HepG2 (cell line): Measurements from ENCODE around the gene FYB1. TPM values are rescaled to one million over a fixed set of nuclear protein-coding genes. Genes with fewer than 3 reads are reported as not detected.

ENCODE experiments used
- ATAC-seq: fragments of 200-7000 bp; cut with Tn5 transposase; 3 replicates; pipeline ENCODE4 v1.9.1; 2020; ENCODE audit warnings: mild to moderate bottlenecking, moderate library complexity
- BruUV-seq: library from RNA; stranded (reverse); fragments of 400-500 nt; replicated peaks from 2 replicates; lab custom pipeline; 2021; lab: Mats Ljungman, UMichigan
- CTCF ChIA-PET: fragments of 300-600 bp; formaldehyde crosslinking; extraction: SDS; loops from one replicate; lab custom pipeline; 2021; ENCODE audit warnings: low total read pairs, inconsistent platforms, low intra/inter-chr PET ratio; lab: Yijun Ruan, JAX
- POLR2A ChIA-PET: fragments of 350-600 bp; sonication (Branson Sonifier 250); formaldehyde crosslinking; loops from one replicate; lab custom pipeline; 2020; ENCODE audit warnings: antibody characterized with exemption, inconsistent platforms; lab: Yijun Ruan, JAX
- DNase-seq: peaks from one replicate; pipeline ENCODE4 v3.0.0-alpha.2; 2015; ENCODE audit warnings: low spot score
- FAIRE-seq: peaks from 3 replicates; lab custom pipeline; 2011; peaks lifted over from hg19 to GRCh38; lab: Jason Lieb, UNC
- H2AFZ ChIP-seq: one replicate; pipeline ENCODE4 v1.6.1; 2011; ENCODE audit warnings: low read length, inconsistent platforms
- H3K27ac ChIP-seq: fragments of 300-600 bp; 3 replicates; pipeline ENCODE4 v1.8.0; 2011; ENCODE audit warnings: mixed run types, mild to moderate bottlenecking, mixed read lengths, low read length, inconsistent platforms; ENCODE audit not compliant: insufficient read depth; ENCODE audit errors: extremely low read length
- H3K27me3 ChIP-seq, 2 experiments: fragments of 200-600 bp in 1 of 2; 2 replicates in 1 of 2; 3 replicates in 1 of 2; pipeline versions ENCODE4 v1.6.0 to v1.8.0; 2011; ENCODE audit warnings: low read length in 2 of 2, mild to moderate bottlenecking in 2 of 2, moderate library complexity in 2 of 2, inconsistent platforms in 1 of 2; ENCODE audit not compliant: insufficient read depth in 2 of 2, control insufficient read depth in 1 of 2
- H3K36me3 ChIP-seq, 2 experiments: fragments of 200-600 bp in 1 of 2; replicated peaks in 1 of 2; 2 replicates in 1 of 2; 3 replicates in 1 of 2; pipeline versions ENCODE4 v1.5.1 to v1.8.0; 2011; ENCODE audit warnings: low read length in 2 of 2, inconsistent platforms in 1 of 2; ENCODE audit not compliant: insufficient read depth in 2 of 2, control insufficient read depth in 1 of 2
- H3K4me1 ChIP-seq: 2 replicates; pipeline ENCODE4 v1.5.1; 2012; ENCODE audit warnings: low read length, inconsistent platforms; ENCODE audit not compliant: insufficient read depth
- H3K4me2 ChIP-seq: 2 replicates; pipeline ENCODE4 v1.6.0; 2011; ENCODE audit warnings: low read depth, low read length, inconsistent platforms
- H3K4me3 ChIP-seq, 3 experiments: fragments of 200-600 bp in 1 of 3; sonication (generic), shearing (Covaris generic) in 1 of 3; replicated peaks in 1 of 3; 2 replicates each; pipeline ENCODE4 v1.5.1; 2011 to 2016; ENCODE audit warnings: low read length in 3 of 3, inconsistent platforms in 2 of 3, low read depth in 2 of 3, mild to moderate bottlenecking in 2 of 3, control low read depth in 1 of 3, mixed read lengths in 1 of 3; ENCODE audit not compliant: insufficient read depth in 1 of 3
- H3K79me2 ChIP-seq: one replicate; pipeline ENCODE4 v1.6.1; 2011; ENCODE audit warnings: low read length, inconsistent platforms; ENCODE audit not compliant: insufficient read depth
- H3K9ac ChIP-seq: 2 replicates; pipeline ENCODE4 v1.6.0; 2011; ENCODE audit warnings: mild to moderate bottlenecking, low read depth, low read length, inconsistent platforms; ENCODE audit not compliant: insufficient read depth
- H3K9me3 ChIP-seq: 2 replicates; pipeline ENCODE4 v1.5.1; 2012; ENCODE audit warnings: mild to moderate bottlenecking, low read length
- H4K20me1 ChIP-seq: 2 replicates; pipeline ENCODE4 v1.6.0; 2011; ENCODE audit warnings: inconsistent platforms, mild to moderate bottlenecking, low read length, moderate library complexity; ENCODE audit not compliant: insufficient read depth
- CSRNP1 ChIP-seq: sonication (generic); formaldehyde crosslinking; IDR thresholded peaks from 2 replicates; pipeline ENCODE4 v1.8.1; 2023; ENCODE audit warnings: mild to moderate bottlenecking, missing genetic modification reagents
- FUBP1 ChIP-seq: sonication (generic); formaldehyde crosslinking; IDR thresholded peaks from 2 replicates; pipeline ENCODE4 v1.5.1; 2020; ENCODE audit warnings: missing genetic modification reagents, mild to moderate bottlenecking, borderline replicate concordance
- PCBP1 ChIP-seq: fragments of 200-400 bp; formaldehyde crosslinking; IDR thresholded peaks from 2 replicates; pipeline ENCODE4 v1.6.1; 2017; ENCODE audit warnings: mild to moderate bottlenecking, low read depth, low read length, borderline replicate concordance
- ZBTB38 ChIP-seq: sonication (generic); formaldehyde crosslinking; IDR thresholded peaks from 2 replicates; pipeline ENCODE4 v1.5.1; 2020; ENCODE audit warnings: mild to moderate bottlenecking, missing genetic modification reagents
- ZNF224 ChIP-seq: sonication (generic); formaldehyde crosslinking; IDR thresholded peaks from 2 replicates; pipeline ENCODE4 v1.5.0; 2020; ENCODE audit warnings: mild to moderate bottlenecking, missing genetic modification reagents
- ZNF230 ChIP-seq: sonication (generic); formaldehyde crosslinking; IDR thresholded peaks from 2 replicates; pipeline ENCODE4 v1.4.0; 2020; ENCODE audit warnings: mild to moderate bottlenecking, missing genetic modification reagents
- ZNF275 ChIP-seq: sonication (generic); formaldehyde crosslinking; IDR thresholded peaks from 2 replicates; pipeline ENCODE4 v1.8.0; 2022; ENCODE audit warnings: missing genetic modification reagents, mild to moderate bottlenecking, inconsistent platforms, borderline replicate concordance
- ZNF331 ChIP-seq: sonication (generic); formaldehyde crosslinking; IDR thresholded peaks from 2 replicates; pipeline ENCODE4 v1.4.0; 2020; ENCODE audit warnings: missing genetic modification reagents
- ZNF543 ChIP-seq: sonication (generic); formaldehyde crosslinking; IDR thresholded peaks from 2 replicates; pipeline ENCODE4 v1.4.0; 2020; ENCODE audit warnings: mild to moderate bottlenecking, missing genetic modification reagents
- ZNF619 ChIP-seq: sonication (generic); formaldehyde crosslinking; IDR thresholded peaks from 2 replicates; pipeline ENCODE4 v1.4.0; 2020; ENCODE audit warnings: mild to moderate bottlenecking, missing genetic modification reagents
- ZNF687 ChIP-seq: sonication (generic); formaldehyde crosslinking; IDR thresholded peaks from 2 replicates; pipeline ENCODE4 v1.5.1; 2020; ENCODE audit warnings: mild to moderate bottlenecking, missing genetic modification reagents, moderate library complexity
- WGBS: methylation state at CpG from one replicate; pipeline ENCODE4 v1.1.6; 2017; ENCODE audit warnings: low lambda C conversion rate; 5-methylcytosine and 5-hydroxymethylcytosine counted together
- in situ Hi-C: cut with HindIII; loops from 2 replicates; pipeline ENCODE4 v1.10.0; 2017; ENCODE audit warnings: low pct_unique_long_range_greater_than_20kb; ENCODE audit not compliant: extremely low pct_ligation_motif_present
- intact Hi-C: fragments of 100-400 bp; cut with micrococcal nuclease; formaldehyde crosslinking; loops from one replicate; pipeline ENCODE4 v1.10.0; 2022; ENCODE audit not compliant: unreplicated experiment
- polyA plus RNA-seq, 8 experiments: library from polyadenylated mRNA; depleted of rRNA in 3 of 8; stranded (reverse) in 7 of 8; unstranded in 1 of 8; fragments of >200 nt; fragmentation: Illumina TruSeq in 4 of 8; extraction: Trizol in 4 of 8; gene quantifications; 2 replicates each; pipeline versions ENCODE4 v1.2.1 to v1.2.3, GENCODE V29; 2011 to 2016; ENCODE audit warnings: low read depth in 4 of 8, missing spikeins in 1 of 8, mixed read lengths in 1 of 8; ENCODE audit not compliant: insufficient read depth in 1 of 8
- total RNA-seq, 5 experiments: library from RNA; depleted of rRNA; stranded (reverse); fragments of >200 nt; fragmentation: Illumina TruSeq; extraction: Trizol; gene quantifications; 2 replicates each; pipeline ENCODE4 v1.2.3, GENCODE V29; 2016; ENCODE audit warnings: low read depth in 1 of 5
- TF ChIP-seq, protein P1 (sequence below): IDR thresholded peaks from 2 replicates; pipeline ENCODE4 v1.6.1; 2016; ENCODE audit warnings: low read depth, control low read depth

Gene FYB1
- total and polyA plus RNA-seq, 2 of the 13 experiments (the other 11 are each of a cell fraction or from before 2014, with no cell fraction given) = 0.03 TPM; not detected in 1

- DNase-seq = no peak
- Histone ChIP-seq H4K20me1 (no peaks in the 10 kb centered on the region), H3K9me3 (no peaks in the 10 kb centered on the region), H3K36me3 (no peaks in the 10 kb centered on the region), H3K4me3 (no peak overlapping the region), H3K27ac (no peak overlapping the region), H2AFZ (no peak overlapping the region), H3K4me1 (no peaks in the 10 kb centered on the region), H3K79me2 (no peaks in the 10 kb centered on the region), H3K9ac (no peak overlapping the region), H3K4me2 (no peak overlapping the region), H3K27me3 (no peaks in the 10 kb centered on the region; a peak in 1 of 5 replicates)
- WGBS = 67% methylated on average over 3 of the region's 3 CpGs
- intact Hi-C loops (no loop called here), in situ Hi-C loops (no loop called here)
- ChIA-PET CTCF (no interaction called here), POLR2A (no interaction called here)
- no peak for ATAC-seq
- FAIRE-seq = no peak
- BruUV-seq = no TSS peak
- TF ChIP-seq ZNF543 (CRISPR knock-in tag) (no peak), ZBTB38 (CRISPR knock-in tag) (no peak), ZNF275 (no peak), ZNF687 (CRISPR knock-in tag) (no peak), ZNF331 (CRISPR knock-in tag) (no peak), ZNF230 (CRISPR knock-in tag) (no peak), PCBP1 (no peak), ZNF619 (CRISPR knock-in tag) (no peak), FUBP1 (CRISPR knock-in tag) (no peak), ZNF224 (CRISPR knock-in tag) (no peak), CSRNP1 (CRISPR knock-in tag) (no peak)
- TF ChIP-seq, protein P1, sequence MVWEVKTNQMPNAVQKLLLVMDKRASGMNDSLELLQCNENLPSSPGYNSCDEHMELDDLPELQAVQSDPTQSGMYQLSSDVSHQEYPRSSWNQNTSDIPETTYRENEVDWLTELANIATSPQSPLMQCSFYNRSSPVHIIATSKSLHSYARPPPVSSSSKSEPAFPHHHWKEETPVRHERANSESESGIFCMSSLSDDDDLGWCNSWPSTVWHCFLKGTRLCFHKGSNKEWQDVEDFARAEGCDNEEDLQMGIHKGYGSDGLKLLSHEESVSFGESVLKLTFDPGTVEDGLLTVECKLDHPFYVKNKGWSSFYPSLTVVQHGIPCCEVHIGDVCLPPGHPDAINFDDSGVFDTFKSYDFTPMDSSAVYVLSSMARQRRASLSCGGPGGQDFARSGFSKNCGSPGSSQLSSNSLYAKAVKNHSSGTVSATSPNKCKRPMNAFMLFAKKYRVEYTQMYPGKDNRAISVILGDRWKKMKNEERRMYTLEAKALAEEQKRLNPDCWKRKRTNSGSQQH (CRISPR knock-in tag) = no peak
These were observed 42.4 kb downstream of the FYB1 start for GRCh38 chr5:39176759-39177630.
